Neural progenitor cell (in vitro differentiated cells): ENCODE measurements around the gene RBM39. TPM values are rescaled to one million over a fixed set of nuclear protein-coding genes. Genes with fewer than 3 reads are reported as not detected.

Source experiments
- DNase-seq: peaks from one replicate; pipeline ENCODE4 v3.0.0-alpha.2; 2016; ENCODE audit warnings: low spot score
- H2AFZ ChIP-seq: fragments of 200-600 bp; sonication (generic); replicated peaks from 2 replicates; pipeline ENCODE4 v1.6.1; 2016; ENCODE audit warnings: antibody characterized with exemption
- H3F3A ChIP-seq: fragments of 200-600 bp; sonication (generic); 2 replicates; pipeline ENCODE4 v1.6.1; 2016; ENCODE audit warnings: antibody characterized with exemption, low read depth
- H3K27ac ChIP-seq: fragments of 200-600 bp; sonication (generic); 2 replicates; pipeline ENCODE4 v1.5.1; 2016; ENCODE audit warnings: mild to moderate bottlenecking
- H3K27me3 ChIP-seq: fragments of 200-600 bp; sonication (generic); 2 replicates; pipeline ENCODE4 v1.6.1; 2016; ENCODE audit warnings: mild to moderate bottlenecking, moderate library complexity
- H3K36me3 ChIP-seq: fragments of 200-600 bp; sonication (generic); 2 replicates; pipeline ENCODE4 v1.5.1; 2016
- H3K4me1 ChIP-seq: fragments of 200-600 bp; sonication (generic); 2 replicates; pipeline ENCODE4 v1.6.1; 2016; ENCODE audit warnings: mixed run types
- H3K4me2 ChIP-seq: fragments of 200-600 bp; sonication (generic); 2 replicates; pipeline ENCODE4 v1.6.1; 2016
- H3K4me3 ChIP-seq: fragments of 200-600 bp; sonication (generic); 2 replicates; pipeline ENCODE4 v1.5.1; 2016
- H3K79me2 ChIP-seq: fragments of 200-600 bp; sonication (generic); 2 replicates; pipeline ENCODE4 v1.6.1; 2016; ENCODE audit warnings: low read depth
- H3K9ac ChIP-seq: fragments of 200-600 bp; sonication (generic); 2 replicates; pipeline ENCODE4 v1.6.1; 2016
- H3K9me3 ChIP-seq: fragments of 200-600 bp; sonication (generic); 2 replicates; pipeline ENCODE4 v1.5.1; 2016; ENCODE audit warnings: low read depth
- H4K20me1 ChIP-seq: fragments of 200-600 bp; sonication (generic); 2 replicates; pipeline ENCODE4 v1.6.1; 2016; ENCODE audit warnings: low read depth
- H3K27ac Mint-ChIP-seq: 3 replicates; pipeline ENCODE4 v1.8.0; 2021; ENCODE audit warnings: mixed read lengths
- H3K27me3 Mint-ChIP-seq: 2 replicates; pipeline ENCODE4 v1.8.0; 2022; ENCODE audit warnings: low read depth, mild to moderate bottlenecking, inconsistent platforms, moderate library complexity, mixed read lengths; ENCODE audit not compliant: insufficient read depth
- H3K36me3 Mint-ChIP-seq: 3 replicates; pipeline ENCODE4 v1.8.0; 2021; ENCODE audit warnings: mixed read lengths
- H3K4me1 Mint-ChIP-seq: 3 replicates; pipeline ENCODE4 v1.8.0; 2021; ENCODE audit warnings: mixed read lengths
- H3K4me3 Mint-ChIP-seq: 3 replicates; pipeline ENCODE4 v1.8.0; 2021; ENCODE audit warnings: mild to moderate bottlenecking, moderate library complexity, mixed read lengths
- H3K9me3 Mint-ChIP-seq: 3 replicates; pipeline ENCODE4 v1.8.0; 2020; ENCODE audit warnings: mixed read lengths
- EZH2 ChIP-seq: fragments of 200-600 bp; sonication (generic); IDR thresholded peaks from 2 replicates; pipeline ENCODE4 v1.6.1; 2017; ENCODE audit warnings: antibody characterized with exemption, mild to moderate bottlenecking, moderate library complexity
- EZH2phosphoT487 ChIP-seq: fragments of 200-600 bp; sonication (generic); IDR thresholded peaks from 2 replicates; pipeline ENCODE4 v1.6.1; 2017; ENCODE audit warnings: antibody characterized with exemption
- total RNA-seq: library from RNA; depleted of rRNA; stranded (reverse); fragments of >200 nt; gene quantifications from 2 replicates; pipeline ENCODE4 v1.2.3, GENCODE V29; 2015; ENCODE audit warnings: low replicate concordance
- TF ChIP-seq, protein P1 (sequence below): fragments of 200-600 bp; sonication (generic); IDR thresholded peaks from 2 replicates; pipeline ENCODE4 v1.5.1; 2017; ENCODE audit warnings: antibody characterized with exemption, mild to moderate bottlenecking

Gene RBM39
- total RNA-seq, 1 donor from 2014 or later = 555 TPM

DNA sequence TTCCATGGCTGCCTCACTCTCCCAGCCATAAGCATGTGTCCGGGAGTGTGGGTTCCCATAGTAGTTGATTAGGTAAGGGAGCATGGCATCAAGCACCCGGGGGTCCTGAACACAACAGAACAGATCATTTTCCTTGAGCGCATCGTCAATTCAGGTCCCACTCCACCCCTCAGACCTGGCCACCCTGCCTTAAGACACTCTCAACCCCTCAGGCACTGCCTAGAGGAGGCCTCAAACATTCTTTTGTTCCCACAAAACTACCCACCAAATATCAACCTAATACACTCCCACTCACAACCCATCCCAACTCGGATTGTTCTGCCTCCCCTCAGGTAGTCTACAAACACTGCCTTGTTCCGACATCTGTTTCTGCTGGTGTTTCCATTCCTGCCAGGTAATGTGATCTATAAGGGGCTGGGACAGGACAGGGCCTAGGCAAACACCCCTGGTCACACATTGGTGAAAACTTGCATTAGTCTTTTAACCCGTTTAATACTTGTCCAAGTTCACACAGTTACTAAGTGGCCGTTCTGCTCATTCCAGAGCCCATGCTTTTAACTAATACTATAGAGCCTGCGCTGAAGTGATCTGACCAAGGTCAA is 44.3 kb downstream of the RBM39 start:
- H3K9me3 Mint-ChIP-seq = no peaks in the 10 kb centered on the region
- DNase-seq = no peak
- H3K79me2 ChIP-seq = peaks cover 15% of the 10 kb centered on the region
- H3F3A ChIP-seq = peaks cover 52% of the 10 kb centered on the region
- no peaks in the 10 kb centered on the region for H3K27me3 ChIP-seq
- no peak overlapping the region for H3K27ac Mint-ChIP-seq
- H3K4me2 ChIP-seq = peak overlapping the region; percentile 96
- H3K4me3 ChIP-seq = peak overlapping the region; percentile 89
- H3K36me3 Mint-ChIP-seq = peaks cover 10% of the 10 kb centered on the region
- no peak overlapping the region for H3K9ac ChIP-seq
- peaks cover 12% of the 10 kb centered on the region for H3K4me1 ChIP-seq
- H4K20me1 ChIP-seq = peaks cover 12% of the 10 kb centered on the region
- no peaks in the 10 kb centered on the region for H3K36me3 ChIP-seq
- peak overlapping the region; percentile 74 for H2AFZ ChIP-seq
- H3K4me1 Mint-ChIP-seq = peaks cover 21% of the 10 kb centered on the region
- no peak overlapping the region for H3K27ac ChIP-seq
- peak overlapping the region; percentile 92 for H3K4me3 Mint-ChIP-seq
- H3K27me3 Mint-ChIP-seq = peaks cover 6% of the 10 kb centered on the region
- no peaks in the 10 kb centered on the region for H3K9me3 ChIP-seq
- TF ChIP-seq EZH2phosphoT487 (no peak), EZH2 (no peak)
- TF ChIP-seq, protein P1, sequence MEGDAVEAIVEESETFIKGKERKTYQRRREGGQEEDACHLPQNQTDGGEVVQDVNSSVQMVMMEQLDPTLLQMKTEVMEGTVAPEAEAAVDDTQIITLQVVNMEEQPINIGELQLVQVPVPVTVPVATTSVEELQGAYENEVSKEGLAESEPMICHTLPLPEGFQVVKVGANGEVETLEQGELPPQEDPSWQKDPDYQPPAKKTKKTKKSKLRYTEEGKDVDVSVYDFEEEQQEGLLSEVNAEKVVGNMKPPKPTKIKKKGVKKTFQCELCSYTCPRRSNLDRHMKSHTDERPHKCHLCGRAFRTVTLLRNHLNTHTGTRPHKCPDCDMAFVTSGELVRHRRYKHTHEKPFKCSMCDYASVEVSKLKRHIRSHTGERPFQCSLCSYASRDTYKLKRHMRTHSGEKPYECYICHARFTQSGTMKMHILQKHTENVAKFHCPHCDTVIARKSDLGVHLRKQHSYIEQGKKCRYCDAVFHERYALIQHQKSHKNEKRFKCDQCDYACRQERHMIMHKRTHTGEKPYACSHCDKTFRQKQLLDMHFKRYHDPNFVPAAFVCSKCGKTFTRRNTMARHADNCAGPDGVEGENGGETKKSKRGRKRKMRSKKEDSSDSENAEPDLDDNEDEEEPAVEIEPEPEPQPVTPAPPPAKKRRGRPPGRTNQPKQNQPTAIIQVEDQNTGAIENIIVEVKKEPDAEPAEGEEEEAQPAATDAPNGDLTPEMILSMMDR = no peak

DNA sequence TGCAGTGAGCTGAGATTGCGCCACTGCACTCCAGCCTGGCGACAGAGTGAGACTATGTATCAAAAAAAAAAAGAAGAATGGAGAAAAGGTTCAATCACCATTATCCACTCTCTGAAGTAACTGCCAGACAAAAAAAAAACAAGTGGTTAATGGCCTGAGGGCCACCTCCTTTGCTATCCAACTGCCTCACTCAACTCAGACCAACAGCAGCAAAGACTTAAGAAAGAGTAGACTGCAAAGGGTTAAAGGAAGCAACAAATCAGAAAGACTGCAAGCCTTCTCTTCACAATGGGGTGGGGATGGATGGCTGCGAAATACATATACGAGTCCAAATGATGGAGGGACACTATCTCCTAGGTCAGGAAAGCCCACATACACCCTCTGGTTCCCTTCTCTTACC is 46.1 kb downstream of the RBM39 start:
- no peak overlapping the region for H3K4me3 ChIP-seq
- TF ChIP-seq EZH2phosphoT487 (no peak), EZH2 (no peak)
- TF ChIP-seq, protein P1 = no peak
- Mint-ChIP-seq H3K4me1 (peaks cover 21% of the 10 kb centered on the region), H3K27me3 (peaks cover 6% of the 10 kb centered on the region), H3K9me3 (no peaks in the 10 kb centered on the region), H3K27ac (no peak overlapping the region), H3K4me3 (no peak overlapping the region), H3K36me3 (peaks cover 7% of the 10 kb centered on the region)
- H3F3A ChIP-seq = peaks cover 34% of the 10 kb centered on the region
- H3K4me2 ChIP-seq = no peak overlapping the region
- no peak overlapping the region for H3K9ac ChIP-seq
- peaks cover 12% of the 10 kb centered on the region for H3K4me1 ChIP-seq
- no peaks in the 10 kb centered on the region for H3K27me3 ChIP-seq
- peaks cover 15% of the 10 kb centered on the region for H3K79me2 ChIP-seq
- no peak for DNase-seq
- H4K20me1 ChIP-seq = peaks cover 6% of the 10 kb centered on the region
- no peaks in the 10 kb centered on the region for H3K36me3 ChIP-seq
- H3K9me3 ChIP-seq = no peaks in the 10 kb centered on the region
- H2AFZ ChIP-seq = no peak overlapping the region
- no peak overlapping the region for H3K27ac ChIP-seq

DNA sequence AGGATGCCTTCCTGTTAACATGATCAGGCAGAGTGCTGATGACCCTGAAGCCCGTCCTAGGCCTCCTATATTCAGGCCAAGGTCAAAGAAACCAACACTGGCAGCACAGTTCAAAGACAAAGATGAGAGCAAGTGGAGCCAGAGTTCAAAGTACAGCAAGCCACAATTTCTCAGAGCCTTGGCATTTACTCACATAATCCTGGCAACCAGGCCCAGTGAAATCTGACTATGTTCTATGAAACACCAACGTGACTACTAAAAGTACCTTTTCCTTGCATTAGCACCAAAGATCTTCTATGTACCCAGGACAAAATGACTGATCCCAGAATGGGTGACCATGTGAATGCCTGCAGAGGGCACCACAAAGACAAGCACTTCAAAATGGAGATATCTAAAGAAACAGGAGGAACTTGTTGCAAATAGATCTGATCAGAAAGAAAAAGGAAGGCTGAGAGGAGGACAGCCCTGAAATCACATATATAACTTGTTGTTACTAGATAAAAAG is 46.8 kb downstream of the RBM39 start:
- Mint-ChIP-seq H3K4me3 (no peak overlapping the region), H3K27me3 (peaks cover 6% of the 10 kb centered on the region), H3K36me3 (peaks cover 8% of the 10 kb centered on the region), H3K27ac (no peak overlapping the region), H3K4me1 (peaks cover 19% of the 10 kb centered on the region), H3K9me3 (no peaks in the 10 kb centered on the region)
- peaks cover 3% of the 10 kb centered on the region for H4K20me1 ChIP-seq
- H3K27ac ChIP-seq = no peak overlapping the region
- no peaks in the 10 kb centered on the region for H3K27me3 ChIP-seq
- TF ChIP-seq EZH2phosphoT487 = no peak
- TF ChIP-seq EZH2 = no peak
- TF ChIP-seq, protein P1 = no peak
- peaks cover 8% of the 10 kb centered on the region for H3K4me1 ChIP-seq
- no peak overlapping the region for H3K4me3 ChIP-seq
- H3K4me2 ChIP-seq = no peak overlapping the region
- H2AFZ ChIP-seq = no peak overlapping the region
- no peak for DNase-seq
- no peaks in the 10 kb centered on the region for H3K36me3 ChIP-seq
- peaks cover 10% of the 10 kb centered on the region for H3K79me2 ChIP-seq
- H3K9ac ChIP-seq = no peak overlapping the region
- H3K9me3 ChIP-seq = no peaks in the 10 kb centered on the region
- peaks cover 27% of the 10 kb centered on the region for H3F3A ChIP-seq
